Smooth muscle cell (in vitro differentiated cells): ENCODE data around the gene FOXB1. TPM values are rescaled to one million over a fixed set of nuclear protein-coding genes. Genes with fewer than 3 reads are reported as not detected.

Source experiments
- DNase-seq: peaks from one replicate; lab custom pipeline; 2025; ENCODE audit not compliant: unreplicated experiment; lab: John Stamatoyannopoulos, UW
- H2AFZ ChIP-seq: fragments of 200-600 bp; sonication (generic); 2 replicates; pipeline ENCODE4 v1.6.0; 2016; ENCODE audit warnings: antibody characterized with exemption, low read depth, mild to moderate bottlenecking
- H3F3A ChIP-seq: fragments of 200-600 bp; sonication (generic); 2 replicates; pipeline ENCODE4 v1.6.0; 2017; ENCODE audit warnings: antibody characterized with exemption, low read depth
- H3K27ac ChIP-seq: fragments of 200-600 bp; sonication (generic); 2 replicates; pipeline ENCODE4 v1.5.1; 2016; ENCODE audit warnings: low read depth, mild to moderate bottlenecking
- H3K27me3 ChIP-seq: fragments of 200-600 bp; sonication (generic); 2 replicates; pipeline ENCODE4 v1.6.1; 2016; ENCODE audit warnings: low read depth, mild to moderate bottlenecking
- H3K36me3 ChIP-seq: fragments of 200-600 bp; sonication (generic); 2 replicates; pipeline ENCODE4 v1.5.1; 2016; ENCODE audit warnings: low read depth
- H3K4me1 ChIP-seq: fragments of 200-600 bp; sonication (generic); 2 replicates; pipeline ENCODE4 v1.5.1; 2016; ENCODE audit warnings: low read depth
- H3K4me2 ChIP-seq: fragments of 200-600 bp; sonication (generic); 2 replicates; pipeline ENCODE4 v1.6.0; 2016; ENCODE audit warnings: mild to moderate bottlenecking
- H3K4me3 ChIP-seq: fragments of 200-600 bp; sonication (generic); 2 replicates; pipeline ENCODE4 v1.5.1; 2016; ENCODE audit warnings: mild to moderate bottlenecking
- H3K79me2 ChIP-seq: fragments of 200-600 bp; sonication (generic); 2 replicates; pipeline ENCODE4 v1.6.0; 2016; ENCODE audit warnings: low read depth, mild to moderate bottlenecking
- H3K9ac ChIP-seq: fragments of 200-600 bp; sonication (generic); 2 replicates; pipeline ENCODE4 v1.6.0; 2016; ENCODE audit warnings: low read depth
- H3K9me3 ChIP-seq: fragments of 200-600 bp; sonication (generic); replicated peaks from 2 replicates; pipeline ENCODE4 v1.5.1; 2016; ENCODE audit warnings: low read depth
- H4K20me1 ChIP-seq: fragments of 200-600 bp; sonication (generic); 2 replicates; pipeline ENCODE4 v1.6.0; 2016; ENCODE audit warnings: low read depth
- WGBS: methylation state at CpG from one replicate; pipeline ENCODE4 v1.1.7; 2016; ENCODE audit warnings: low lambda C conversion rate; 5-methylcytosine and 5-hydroxymethylcytosine counted together
- polyA plus RNA-seq: library from polyadenylated mRNA; unstranded; fragments of >200 nt; fragmentation: Nextera tagmentation; extraction: Ambion mirVana; gene quantifications from 2 replicates; pipeline ENCODE4 v1.2.1, GENCODE V29; 2016
- total RNA-seq: library from RNA; depleted of rRNA; stranded (reverse); fragments of >200 nt; gene quantifications from 2 replicates; pipeline ENCODE4 v1.2.3, GENCODE V29; 2014
- TF ChIP-seq, protein P1 (sequence below): fragments of 200-600 bp; sonication (generic); IDR thresholded peaks from 2 replicates; pipeline ENCODE4 v1.5.1; 2017; ENCODE audit warnings: borderline replicate concordance, mild to moderate bottlenecking, antibody characterized with exemption; ENCODE audit not compliant: insufficient read depth, poor library complexity, severe bottlenecking

Gene FOXB1
- total and polyA plus RNA-seq, 2 experiments from 2014 or later, result not detected

DNA sequence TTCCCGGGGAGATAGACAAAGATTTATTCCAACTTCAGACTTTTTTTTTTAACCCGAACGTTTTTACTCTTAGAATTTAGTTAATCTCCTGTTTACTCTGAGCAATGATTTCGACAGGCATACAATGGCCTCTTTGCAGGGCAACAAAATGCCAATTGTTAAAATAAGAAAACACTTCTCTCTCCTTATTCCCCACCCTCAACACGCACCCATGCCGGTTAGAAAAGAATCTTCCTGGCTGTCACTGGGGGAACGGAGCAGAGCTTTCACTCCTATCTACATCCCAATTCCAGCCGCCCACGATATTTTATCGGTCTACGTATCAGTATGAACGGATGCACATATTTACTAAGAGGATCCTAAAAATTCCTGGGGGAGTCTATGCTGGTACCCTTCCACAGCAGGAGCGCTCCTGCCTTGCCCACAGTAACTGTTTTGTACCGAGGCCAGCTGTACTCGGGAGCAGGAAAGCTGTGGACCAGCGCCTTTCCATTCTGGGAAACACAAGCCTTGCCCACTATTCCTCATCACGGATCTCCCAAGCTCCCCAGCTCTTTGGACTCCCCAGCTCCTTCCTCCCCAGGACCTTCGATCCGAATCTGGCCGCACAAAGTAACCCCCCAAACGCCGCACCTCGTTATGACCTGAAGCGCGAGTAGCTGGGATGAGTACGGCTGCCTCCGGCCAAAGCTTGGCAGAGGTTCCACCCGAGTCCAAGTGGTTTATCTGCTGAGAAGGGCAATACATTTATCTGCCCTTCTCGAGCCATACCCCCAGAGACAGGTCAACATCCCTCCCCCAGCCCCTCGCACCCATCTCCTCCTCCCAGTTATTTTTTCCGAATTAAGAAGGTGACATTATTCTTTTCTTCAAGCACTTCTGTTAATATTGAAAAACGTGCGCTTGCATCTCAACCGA is 2.2 kb upstream of the FOXB1 start:
- no peaks in the 10 kb centered on the region for H3K36me3 ChIP-seq
- H2AFZ ChIP-seq, result no peak overlapping the region
- no peak overlapping the region for H3K9ac ChIP-seq
- H4K20me1 ChIP-seq, result no peaks in the 10 kb centered on the region
- H3K9me3 ChIP-seq, result no peaks in the 10 kb centered on the region
- peaks cover 32% of the 10 kb centered on the region for H3K4me1 ChIP-seq
- 2% methylated on average over 34 of the region's 34 CpGs for WGBS
- no peaks in the 10 kb centered on the region for H3F3A ChIP-seq
- H3K4me2 ChIP-seq, result no peak overlapping the region
- H3K79me2 ChIP-seq, result no peaks in the 10 kb centered on the region
- DNase-seq, result no peak
- H3K27me3 ChIP-seq, result peaks cover 100% of the 10 kb centered on the region
- no peak overlapping the region for H3K27ac ChIP-seq
- TF ChIP-seq, protein P1, sequence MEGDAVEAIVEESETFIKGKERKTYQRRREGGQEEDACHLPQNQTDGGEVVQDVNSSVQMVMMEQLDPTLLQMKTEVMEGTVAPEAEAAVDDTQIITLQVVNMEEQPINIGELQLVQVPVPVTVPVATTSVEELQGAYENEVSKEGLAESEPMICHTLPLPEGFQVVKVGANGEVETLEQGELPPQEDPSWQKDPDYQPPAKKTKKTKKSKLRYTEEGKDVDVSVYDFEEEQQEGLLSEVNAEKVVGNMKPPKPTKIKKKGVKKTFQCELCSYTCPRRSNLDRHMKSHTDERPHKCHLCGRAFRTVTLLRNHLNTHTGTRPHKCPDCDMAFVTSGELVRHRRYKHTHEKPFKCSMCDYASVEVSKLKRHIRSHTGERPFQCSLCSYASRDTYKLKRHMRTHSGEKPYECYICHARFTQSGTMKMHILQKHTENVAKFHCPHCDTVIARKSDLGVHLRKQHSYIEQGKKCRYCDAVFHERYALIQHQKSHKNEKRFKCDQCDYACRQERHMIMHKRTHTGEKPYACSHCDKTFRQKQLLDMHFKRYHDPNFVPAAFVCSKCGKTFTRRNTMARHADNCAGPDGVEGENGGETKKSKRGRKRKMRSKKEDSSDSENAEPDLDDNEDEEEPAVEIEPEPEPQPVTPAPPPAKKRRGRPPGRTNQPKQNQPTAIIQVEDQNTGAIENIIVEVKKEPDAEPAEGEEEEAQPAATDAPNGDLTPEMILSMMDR, result no peak
- H3K4me3 ChIP-seq, result no peak overlapping the region

DNA sequence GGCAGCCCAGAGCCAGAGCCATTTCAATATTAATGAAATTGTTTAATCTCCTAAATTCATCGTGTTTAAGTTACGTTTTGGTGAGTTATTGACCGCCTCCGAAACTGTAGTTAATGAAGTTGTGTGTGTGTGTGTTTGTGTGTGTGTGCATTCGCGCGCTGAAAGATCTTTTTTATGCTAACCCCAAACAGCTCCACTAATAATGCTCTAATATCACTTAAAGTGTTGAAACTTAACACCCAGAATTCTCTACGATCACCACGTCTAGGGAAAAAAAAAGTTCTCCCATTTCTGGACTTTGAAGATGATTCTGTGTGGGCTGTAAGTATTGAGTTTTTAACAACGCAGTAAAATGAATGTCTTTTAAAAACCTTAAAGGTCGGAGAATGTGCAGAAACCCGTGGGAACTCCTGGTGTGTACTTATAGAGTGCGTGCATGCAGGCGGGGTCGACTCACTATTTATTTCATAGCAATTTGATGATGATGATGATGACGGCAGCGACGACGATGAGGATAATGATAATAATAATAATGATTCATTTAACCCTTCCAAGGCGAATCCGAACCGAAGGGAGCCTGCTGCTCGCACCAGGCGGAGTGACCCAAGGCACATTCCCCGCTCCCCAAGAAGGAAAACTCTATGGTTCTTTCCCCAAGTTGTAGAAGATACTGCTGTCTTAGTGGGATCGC is 1.4 kb upstream of the FOXB1 start:
- Histone ChIP-seq H3K9ac (no peak overlapping the region), H3K9me3 (no peaks in the 10 kb centered on the region), H3K27ac (no peak overlapping the region), H3K4me2 (no peak overlapping the region), H2AFZ (no peak overlapping the region), H3F3A (no peaks in the 10 kb centered on the region), H3K4me1 (peaks cover 30% of the 10 kb centered on the region), H4K20me1 (no peaks in the 10 kb centered on the region), H3K4me3 (no peak overlapping the region), H3K36me3 (no peaks in the 10 kb centered on the region), H3K27me3 (peaks cover 100% of the 10 kb centered on the region), H3K79me2 (no peaks in the 10 kb centered on the region)
- TF ChIP-seq, protein P1, result no peak
- DNase-seq, result no peak
- 6% methylated on average over 26 of the region's 26 CpGs for WGBS

DNA sequence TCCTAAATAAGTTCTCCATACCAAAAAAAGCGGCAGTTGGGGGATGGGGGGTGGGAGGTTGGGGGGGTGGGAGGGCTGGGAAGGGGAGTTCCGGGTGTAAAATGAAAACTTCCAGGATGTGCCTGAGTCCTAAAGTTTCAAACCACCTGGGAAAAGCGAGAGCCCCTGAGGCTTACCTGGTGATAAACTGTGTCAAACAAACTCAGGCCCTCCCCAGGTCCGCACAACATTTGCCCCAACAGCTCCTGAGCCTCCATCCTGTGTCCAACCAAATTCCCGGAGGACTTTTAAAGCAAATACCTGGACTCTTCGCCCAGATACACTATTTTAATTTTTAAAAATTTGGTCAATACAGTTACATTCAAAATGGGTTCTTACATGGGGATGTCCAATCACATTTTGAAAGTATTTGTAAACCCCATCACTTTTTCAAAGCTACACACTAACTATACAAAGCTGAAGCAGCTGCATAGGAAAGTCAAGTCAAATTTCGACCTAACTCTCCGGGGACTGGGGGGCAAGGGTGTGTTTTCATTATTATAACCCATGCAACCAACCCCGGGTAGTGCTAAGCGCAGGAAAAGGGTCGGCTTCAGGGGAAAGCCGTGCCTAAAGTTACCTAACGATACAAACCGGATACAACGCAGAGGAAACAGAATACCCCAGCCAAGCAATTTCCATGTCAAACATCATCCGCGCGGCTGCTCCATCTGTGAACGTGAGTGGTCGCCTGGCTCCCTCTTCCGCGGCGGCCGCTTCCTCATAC is 685 bp upstream of the FOXB1 start:
- H3K4me3 ChIP-seq, result peak overlapping the region; percentile 42
- H3K9me3 ChIP-seq, result no peaks in the 10 kb centered on the region
- TF ChIP-seq, protein P1, result no peak
- H3K9ac ChIP-seq, result no peak overlapping the region
- H3K27me3 ChIP-seq, result peaks cover 100% of the 10 kb centered on the region
- H3F3A ChIP-seq, result no peaks in the 10 kb centered on the region
- peaks cover 33% of the 10 kb centered on the region for H3K4me1 ChIP-seq
- no peak for DNase-seq
- H2AFZ ChIP-seq, result no peak overlapping the region
- H3K4me2 ChIP-seq, result peak overlapping the region; percentile 82
- no peaks in the 10 kb centered on the region for H3K36me3 ChIP-seq
- no peak overlapping the region for H3K27ac ChIP-seq
- H3K79me2 ChIP-seq, result no peaks in the 10 kb centered on the region
- WGBS, result 2% methylated on average over 24 of the region's 24 CpGs
- H4K20me1 ChIP-seq, result no peaks in the 10 kb centered on the region
